B cell (primary cell): ENCODE results near the gene PPP2R2B.

ENCODE experiments used
- CTCF ChIP-seq: fragments of 200-600 bp; IDR thresholded peaks from one replicate; pipeline ENCODE4 v1.8.0; 2022; ENCODE audit warnings: antibody characterized with exemption, mild to moderate bottlenecking
- EZH2 ChIP-seq: IDR thresholded peaks from 2 replicates; pipeline ENCODE4 v1.6.1; 2012; ENCODE audit warnings: borderline replicate concordance, low read depth, mild to moderate bottlenecking, moderate library complexity, low read length; ENCODE audit not compliant: insufficient read depth, poor library complexity, severe bottlenecking

DNA sequence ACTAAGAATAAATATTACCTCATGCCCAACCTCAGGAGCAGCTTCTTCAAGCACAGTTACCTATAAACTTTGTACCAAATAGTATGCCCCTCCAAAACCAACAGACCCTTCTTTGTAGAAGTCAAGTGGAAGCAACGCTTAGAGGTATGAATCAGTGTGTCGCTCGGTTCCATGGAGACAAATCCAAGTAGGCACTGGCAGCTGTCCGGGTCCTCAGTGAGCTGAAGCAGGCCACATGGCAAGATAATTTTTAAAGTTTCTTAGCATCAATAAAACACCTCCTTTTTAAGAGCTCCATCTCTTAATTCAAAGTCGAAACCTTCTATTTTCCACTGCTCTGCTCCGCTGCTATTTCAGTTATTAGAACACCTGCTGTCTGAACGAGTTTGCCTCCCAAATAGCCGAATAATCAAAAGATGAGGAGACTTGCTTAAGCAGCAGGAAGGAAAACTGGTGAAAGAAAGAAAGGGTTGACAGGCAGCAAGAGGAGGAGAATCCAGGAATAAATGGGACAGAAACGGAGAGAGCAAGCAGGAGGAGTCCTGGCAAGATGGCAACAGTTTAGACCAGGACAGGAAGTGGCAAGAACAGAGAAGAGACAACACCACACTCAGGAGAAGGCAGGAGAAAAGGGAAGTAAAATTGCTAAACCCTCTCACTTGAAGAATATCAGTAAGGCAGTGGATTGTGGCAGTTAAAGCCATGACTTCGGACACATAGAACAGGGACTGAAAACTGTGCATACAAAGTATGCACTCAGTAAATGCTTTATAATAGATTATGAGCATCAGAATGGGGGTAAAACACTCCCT, 65.0 kb downstream of the PPP2R2B start:
- TF ChIP-seq CTCF: no peak
- TF ChIP-seq EZH2: no peak
